Renal pelvis (tissue), 4 donors: ENCODE measurements around the gene PRELID3B. TPM values are rescaled to one million over a fixed set of nuclear protein-coding genes. Genes with fewer than 3 reads are reported as not detected.
"Not testable (repeated sequence)": the region's sequence is repeated elsewhere in the genome, so short reads cannot be mapped to it uniquely, and the experiment has no call there.

Source experiments
- DNase-seq: peaks from one replicate; pipeline ENCODE4 v3.0.0-alpha.2; 2013
- polyA plus RNA-seq, 3 donors: library from polyadenylated mRNA; unstranded; fragments of 120-200 nt; gene quantifications; one replicate each; pipeline ENCODE4 v1.2.1, GENCODE V29; 2013; ENCODE audit not compliant: insufficient read length in 3 of 3

Gene PRELID3B
- polyA plus RNA-seq, 3 donors: 62.2 to 72.7 (median 65.6) TPM

DNA sequence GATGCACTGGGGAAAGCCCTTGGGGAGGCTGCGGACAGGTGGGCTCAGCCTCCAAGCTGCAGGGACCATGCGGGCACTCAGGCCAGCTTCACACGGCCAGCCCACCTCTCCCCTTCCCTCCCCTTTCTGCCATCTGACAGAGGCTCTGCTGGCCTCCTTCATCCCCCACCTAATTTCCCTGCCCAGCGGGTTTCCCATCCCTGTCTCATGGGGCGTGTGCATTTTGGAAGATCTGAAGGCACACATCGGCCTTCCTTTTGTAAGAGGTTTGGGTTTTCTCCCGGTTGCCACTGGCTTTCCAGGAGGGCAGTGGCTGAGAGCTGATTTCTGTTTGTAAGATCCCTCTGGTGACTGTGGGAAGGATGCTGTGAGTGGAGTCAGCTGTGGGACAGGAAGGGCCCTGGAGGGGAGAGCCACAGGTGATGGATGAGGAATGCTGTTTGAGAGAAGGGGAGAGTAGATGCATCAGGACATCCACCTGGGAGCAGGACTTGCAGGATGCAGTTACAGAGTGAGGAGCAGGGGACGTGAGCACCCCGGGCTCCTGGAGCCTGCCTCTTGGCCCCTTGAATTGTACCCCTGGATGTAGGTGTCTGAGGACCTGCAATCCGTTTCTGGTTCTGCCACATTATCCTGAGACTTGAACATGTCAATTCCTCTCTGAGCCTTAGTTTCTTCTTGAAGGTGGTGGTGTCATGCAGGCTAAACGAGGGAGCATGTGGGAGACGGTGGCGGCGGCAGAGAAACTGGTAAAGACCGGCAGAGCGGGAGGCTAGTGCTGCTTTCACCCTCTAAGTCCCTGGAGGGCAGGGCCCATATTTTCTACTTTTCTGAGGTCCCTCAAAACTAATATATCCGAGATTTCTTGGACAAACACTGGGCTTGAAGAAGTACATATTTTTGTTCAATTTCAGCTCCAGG is 29.3 kb downstream of the PRELID3B start:
- DNase-seq: no peak

DNA sequence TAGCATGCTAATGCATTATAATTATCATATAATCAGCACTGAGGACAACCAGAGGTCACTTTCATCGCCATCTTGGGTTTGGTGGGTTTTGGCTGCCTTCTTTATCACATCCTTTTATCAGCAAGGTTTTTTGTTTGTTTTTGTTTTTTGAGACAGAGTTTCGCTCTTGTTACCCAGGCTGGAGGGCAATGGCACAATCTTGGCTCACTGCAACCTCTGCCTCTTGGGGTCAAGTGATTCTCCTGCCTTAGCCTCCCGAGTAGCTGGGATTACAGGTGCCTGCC is 30.8 kb downstream of the PRELID3B start:
- not testable (repeated sequence) for DNase-seq

DNA sequence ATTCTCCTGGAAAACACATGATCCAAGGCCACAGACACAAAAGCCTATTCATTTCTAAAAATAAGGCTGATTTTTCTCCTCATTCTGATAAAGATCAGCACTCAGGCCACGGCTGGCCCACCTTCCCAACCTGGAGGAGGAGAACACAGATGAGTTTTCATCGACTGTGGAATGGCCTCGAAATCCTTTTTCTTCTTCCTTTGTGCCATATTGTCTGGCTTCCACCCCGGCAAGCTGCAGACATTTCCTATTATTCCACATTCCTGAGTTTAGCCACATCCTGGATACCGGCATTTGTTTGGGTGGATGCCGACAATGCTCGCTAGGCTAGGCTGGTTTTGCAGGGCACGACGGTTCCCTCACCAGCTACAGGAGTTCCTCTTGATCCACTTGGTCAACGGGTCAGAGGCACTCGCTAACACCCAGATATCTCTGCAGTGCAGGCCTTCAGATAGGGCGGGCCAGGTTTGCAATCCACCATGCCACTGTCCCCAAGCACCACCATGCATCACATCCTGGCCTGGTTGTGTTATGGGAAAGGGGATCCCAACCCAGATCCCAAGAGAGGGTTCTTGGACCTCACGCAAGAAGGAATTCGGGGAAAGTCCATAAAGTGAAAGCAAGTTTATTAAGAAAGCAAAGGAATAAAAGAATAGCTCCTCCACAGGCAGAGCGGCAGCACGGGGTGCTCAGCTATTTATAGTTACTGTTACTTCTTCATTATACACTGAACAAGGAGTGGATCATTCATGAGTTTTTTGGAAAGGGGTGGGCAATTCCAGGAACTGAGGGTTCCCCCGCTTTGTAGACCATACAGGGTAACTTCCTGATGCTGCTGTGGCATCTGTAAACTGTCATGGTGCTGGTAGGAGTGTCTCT is 31.4 kb downstream of the PRELID3B start:
- no peak for DNase-seq

DNA sequence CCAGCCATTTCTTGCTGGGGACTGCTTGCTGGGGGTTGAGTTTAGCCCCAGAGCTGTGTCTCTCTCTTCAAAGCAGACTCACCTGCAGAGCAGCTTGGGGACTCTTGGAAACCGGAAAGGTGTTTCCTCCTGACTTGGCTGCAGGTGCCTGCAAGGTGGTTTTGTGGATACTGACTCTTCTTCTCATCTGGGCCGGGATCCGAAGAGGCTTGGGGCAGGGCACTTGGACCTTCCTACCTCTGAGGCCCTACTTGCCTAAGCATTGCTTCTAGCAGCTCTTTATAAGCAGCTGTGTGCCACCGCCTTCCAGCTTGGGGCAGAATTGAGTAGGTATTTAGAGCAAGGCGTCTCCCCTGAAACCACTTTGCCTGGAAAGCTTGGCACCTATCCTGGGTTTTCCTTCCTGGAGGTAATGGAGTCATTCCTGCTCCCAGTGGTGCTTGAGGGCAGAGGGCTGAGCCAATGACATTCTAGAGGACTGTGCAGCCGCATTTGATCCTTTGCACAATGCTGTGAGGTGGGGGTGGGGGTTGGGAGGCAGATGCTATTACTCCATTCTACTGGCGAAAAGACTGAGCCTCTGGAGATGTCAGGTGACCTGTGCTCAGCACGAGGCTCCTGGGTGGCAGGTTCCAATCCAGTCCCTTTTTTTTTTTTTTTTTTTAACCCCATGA is 32.1 kb downstream of the PRELID3B start:
- no peak for DNase-seq

DNA sequence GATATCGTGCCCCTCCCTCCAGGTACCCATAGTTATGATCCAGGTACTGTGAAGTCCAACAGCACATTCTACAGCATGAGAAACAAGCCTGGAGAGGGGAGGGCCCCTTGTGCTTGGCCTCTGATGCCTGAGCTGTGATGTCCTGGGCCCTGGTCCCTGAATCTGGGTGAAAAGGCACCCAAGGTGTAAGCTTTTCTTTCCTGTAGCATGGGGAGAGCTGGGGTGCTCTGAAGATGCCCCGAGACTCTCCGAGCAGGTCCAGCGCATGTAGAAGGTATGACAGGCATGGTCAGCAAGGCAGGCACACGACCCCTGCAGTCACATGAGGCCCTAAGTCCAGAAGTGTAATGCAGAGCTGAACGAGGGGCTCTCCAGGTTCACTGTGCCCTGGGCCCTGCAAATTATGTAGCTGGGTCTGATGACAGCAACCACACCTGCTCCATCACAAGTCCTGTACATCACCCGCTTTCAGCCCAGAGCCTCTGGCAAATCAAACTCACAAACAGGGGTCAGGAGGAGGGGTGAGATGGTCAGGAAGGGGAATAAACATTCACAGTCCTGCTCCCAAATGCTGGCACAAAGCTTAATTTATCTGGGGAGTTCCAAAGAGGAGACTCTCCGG is 33.8 kb downstream of the PRELID3B start:
- no peak for DNase-seq

DNA sequence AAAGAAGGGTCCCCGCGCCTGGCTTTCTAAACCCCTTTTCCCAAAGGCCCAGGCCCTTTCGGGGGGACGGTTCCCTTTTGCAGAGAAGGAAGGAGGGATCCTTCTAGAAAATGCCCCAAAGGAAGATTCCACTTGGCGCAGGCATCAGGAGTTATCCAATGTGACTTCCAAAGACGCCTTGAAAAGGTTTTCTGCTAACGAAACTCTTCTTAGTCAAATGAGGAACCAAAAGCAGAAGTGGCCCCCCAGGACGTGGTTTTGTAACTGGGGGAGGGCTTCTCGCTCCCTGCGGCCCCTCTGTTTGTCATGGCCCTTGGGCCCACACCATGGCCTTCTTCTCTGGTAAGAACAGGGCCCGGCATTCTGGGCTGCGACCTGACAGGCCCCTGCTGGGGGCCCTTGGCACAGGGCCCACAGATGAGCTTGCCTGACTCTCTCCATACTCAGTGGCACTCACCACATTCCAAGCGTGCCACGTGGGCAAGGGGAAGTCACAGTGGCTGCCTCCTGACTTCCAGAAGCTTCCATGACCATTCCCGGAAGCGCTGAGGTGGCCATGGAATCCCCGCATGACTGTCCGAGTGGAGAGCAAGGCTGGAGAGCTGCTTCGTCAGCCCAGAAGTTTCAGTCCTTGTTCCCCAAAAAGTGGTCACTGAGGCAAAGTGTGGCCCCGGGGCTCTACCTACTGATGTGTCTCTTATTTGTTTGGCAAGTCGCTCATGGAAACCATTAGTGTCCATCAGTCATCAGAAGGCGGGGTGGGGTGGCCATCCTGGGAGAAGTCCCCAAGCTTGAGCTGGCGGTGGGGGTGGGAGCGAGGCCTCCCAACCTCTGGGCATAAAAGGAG is 34.7 kb downstream of the PRELID3B start:
- no peak for DNase-seq

DNA sequence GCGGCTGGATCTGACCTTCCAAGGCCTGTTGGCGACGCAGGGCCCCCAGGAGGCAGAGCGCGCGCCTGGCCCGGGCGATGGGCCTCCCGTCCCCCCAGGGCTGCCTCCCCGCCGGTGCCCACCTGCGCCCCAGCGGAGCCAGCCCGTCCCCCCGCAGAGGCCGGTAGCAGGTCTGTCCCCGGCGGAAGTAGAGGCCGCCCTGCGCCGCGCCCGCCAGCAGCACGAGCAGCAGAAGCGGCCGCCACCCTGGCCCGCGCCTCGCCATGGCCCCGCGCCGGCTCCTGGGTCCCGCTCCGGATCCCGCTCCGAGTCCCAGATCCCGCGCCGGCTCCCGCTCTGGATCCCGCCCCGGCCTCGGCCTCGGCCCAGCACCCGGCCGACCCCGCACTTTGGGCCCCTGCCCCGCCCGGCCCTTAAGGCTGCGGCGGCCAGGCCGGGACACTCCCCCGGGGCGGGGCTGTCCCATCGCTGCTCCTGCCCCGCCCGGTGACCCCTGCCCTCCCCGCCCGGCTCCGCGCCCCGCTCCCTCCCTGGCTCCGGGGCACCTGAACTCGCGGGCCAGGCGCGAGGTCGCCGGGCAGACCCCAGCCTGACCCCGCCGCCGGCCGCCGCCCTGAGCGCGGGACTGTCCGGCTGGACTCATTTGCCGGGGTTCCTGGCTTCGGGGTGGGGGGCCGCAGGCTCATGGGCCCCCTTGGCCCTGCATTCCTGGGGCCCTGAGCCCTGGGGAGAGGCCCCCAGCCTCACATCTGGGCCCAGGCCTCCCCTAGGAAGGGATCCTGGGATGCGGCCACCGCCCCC is 35.5 kb downstream of the PRELID3B start, which contains the start of gene CTSZ:
TSS of gene CTSZ (minus strand) at position 391 of the 801 bp plus-strand sequence. CDS start at position 265, 126 bp downstream.
- peak; percentile 44 for DNase-seq

DNA sequence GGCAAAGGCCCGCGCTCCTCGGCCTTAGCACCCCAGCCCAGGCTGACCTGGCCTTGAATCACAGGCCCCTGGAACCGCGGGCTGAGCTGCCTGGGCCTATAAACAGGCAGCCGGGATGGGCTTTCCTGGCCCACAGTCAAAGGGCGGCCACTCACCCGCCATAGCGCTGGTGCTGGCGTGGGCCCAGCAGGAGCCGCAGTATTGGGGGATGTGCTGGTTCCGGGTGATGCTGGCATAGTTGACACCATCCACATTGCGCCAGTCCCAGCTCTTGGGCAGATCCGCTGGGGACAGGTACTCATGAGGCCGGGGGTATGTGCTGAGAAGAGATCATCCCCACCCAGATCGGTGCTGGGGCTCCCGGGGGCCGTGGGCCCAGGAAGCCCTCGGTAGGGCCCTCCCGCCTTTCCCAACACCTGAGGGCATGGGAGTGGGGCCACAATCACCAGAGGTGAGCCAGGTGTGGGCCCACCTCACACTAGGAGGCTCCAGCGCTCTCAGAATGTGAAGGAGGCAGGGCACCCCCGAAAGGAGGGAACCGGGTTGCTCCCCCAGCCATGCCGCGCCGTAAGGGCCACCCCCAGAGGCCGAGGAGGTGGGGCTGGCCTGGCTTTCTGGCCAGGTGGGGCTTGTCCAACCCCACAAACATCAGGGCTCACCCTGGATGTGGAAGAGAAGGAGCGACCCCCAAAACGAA is 36.3 kb downstream of the PRELID3B start:
- no peak for DNase-seq

DNA sequence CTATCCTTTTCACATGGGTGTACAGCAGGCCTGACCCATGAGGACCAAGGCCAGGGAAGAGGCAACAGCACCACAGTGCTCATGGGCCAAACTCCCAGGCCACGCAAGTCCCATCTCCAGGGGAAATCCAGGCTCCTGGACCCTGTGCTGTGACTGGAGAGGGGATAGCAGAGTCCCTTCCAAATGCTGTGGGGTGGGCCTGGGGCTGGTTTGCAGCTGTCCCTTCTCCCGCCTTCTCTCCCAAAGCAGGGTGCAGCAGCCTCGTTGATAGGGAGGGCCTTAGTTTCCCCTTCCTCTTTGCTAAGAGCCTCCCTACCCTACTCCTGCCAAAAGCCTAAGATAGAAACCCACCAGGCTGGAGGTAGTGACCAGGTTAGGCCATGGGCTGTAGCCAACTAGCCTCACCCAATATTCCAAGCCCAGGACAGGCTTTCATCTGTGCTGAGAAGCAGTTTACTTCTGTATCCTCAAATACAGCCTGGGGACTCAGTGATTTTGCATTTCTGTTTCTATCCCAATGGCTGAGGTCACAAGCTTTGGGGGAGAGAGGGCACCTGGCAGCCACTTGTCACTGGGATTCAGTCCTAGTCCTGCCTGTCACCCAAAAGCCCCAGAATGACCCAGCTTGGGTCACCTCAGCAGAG is 36.9 kb downstream of the PRELID3B start:
- DNase-seq: no peak

DNA sequence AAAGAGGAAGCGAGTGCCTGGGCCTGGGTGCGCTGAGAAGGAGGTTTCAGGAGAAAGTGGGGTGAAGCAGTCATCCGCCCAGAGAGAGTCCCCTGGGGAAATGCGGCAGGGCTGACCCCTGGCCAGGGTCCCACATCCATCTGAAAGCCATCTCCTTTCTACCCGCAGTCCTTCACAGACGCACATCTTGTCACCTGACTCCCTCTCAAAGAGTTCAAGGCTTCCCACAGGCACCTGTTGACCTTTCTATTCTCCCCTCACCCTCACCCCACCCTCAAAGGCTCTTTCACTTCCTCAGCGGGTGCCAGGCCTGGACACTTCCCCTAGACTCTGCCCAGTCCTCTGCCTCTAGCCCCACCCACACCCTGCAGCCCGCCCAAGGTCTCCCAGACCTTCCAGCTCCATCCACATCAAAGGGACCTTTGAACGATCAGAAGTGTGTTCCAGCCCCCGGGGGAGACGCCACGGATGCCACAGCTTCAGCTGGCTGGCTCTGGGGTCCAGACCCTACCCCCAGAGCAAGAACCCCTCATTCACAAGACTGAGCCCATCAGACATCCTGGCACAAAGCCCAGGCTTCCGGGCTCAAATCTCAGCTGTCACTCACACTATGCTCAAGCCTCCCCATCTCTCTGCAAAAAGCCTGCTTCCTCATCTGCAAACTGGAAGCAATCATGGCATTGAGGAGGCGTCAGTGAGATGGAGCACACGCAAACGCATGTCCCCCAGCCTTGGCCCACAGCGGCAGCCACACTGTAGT is 37.6 kb downstream of the PRELID3B start:
- no peak for DNase-seq

DNA sequence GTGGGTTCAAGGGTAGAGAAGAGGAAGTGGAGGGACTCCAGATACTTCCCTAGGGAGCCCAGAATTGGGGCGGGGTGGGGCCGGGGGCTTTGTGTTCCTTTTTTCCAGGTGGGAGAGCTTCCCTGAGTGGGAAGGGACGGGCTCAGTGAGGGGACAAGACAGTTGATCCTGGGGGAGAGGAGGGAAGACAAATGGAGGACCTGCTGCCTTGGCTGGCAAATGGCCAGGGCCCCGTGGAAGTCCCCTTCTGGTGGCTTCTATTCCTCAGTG is 38.2 kb downstream of the PRELID3B start:
- DNase-seq: no peak

DNA sequence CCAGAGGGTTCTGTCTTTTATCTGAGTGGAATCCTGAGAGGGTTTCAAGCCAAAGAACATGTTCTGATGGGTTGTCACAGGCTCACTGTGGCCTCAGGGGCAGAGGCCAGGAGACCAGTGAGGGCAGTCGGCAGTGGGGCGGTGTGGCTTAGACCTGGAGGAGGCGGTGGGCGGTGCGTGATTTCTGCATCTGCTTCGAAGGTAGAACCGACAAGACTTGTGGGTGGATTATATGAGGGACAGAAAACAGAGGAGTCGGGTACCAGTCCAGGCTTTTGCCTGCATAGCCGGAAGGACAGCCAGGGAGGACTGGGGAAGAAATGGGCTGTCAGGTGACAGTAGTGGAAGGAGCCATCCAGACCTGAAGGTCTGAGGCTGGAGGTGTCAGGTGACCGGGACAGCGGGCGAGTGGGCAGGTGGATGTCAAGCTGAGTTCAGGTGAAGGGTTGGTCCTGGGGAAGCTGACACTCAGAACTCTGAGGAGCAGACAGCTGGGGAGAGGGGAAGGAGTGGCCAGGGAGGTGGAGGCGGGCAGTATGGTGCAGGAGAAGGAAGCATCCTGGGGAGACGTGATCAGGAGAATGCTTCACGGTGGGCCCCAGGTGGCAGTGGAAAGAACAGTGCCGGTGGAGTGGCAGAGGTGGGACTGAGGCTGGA is 38.6 kb downstream of the PRELID3B start:
- no peak for DNase-seq

DNA sequence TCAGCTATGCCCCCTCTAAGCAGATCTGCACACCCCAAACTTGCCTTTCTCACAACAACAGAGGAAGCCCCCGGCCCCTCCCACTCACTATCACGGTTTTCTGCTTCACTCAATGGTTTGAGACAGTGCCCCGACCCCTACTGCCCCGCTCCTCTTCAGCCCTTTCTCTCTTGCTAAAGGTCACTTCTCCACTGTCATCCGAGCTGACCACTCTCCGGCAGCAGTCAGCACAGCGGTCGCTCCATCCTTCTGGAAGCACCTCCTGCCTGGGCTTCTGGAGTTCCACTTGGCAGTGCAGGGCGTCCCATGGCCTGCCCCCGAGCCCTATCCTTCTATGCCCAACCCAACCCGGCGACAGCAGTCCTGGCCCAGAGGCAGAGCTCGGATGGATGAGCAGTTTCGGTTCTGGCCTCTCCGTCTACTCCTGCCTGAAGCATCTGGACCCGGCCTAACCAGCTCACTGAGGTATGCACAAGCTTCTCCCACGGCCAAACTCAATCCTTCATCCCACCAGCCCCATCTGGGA is 39.6 kb downstream of the PRELID3B start:
- DNase-seq: no peak

DNA sequence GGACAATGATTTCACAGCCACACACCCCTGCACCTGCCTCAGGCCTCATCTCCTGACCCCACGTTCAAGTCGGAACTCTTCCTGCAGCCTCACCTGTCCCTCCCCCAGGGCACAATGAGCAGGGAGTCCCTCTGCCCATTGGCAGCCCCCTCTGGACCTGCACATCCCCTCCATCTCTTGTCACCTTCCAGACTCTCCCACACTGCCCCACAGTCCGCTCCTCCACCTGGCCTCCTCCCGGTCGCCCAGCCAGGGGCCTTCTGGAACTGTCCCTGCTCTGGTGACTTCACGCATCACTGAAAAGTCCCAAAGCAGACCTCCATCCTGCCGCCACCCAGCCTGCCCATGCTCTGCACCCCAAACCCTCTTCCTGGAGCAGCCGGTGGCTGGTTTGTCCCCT is 40.2 kb downstream of the PRELID3B start:
- no peak for DNase-seq

DNA sequence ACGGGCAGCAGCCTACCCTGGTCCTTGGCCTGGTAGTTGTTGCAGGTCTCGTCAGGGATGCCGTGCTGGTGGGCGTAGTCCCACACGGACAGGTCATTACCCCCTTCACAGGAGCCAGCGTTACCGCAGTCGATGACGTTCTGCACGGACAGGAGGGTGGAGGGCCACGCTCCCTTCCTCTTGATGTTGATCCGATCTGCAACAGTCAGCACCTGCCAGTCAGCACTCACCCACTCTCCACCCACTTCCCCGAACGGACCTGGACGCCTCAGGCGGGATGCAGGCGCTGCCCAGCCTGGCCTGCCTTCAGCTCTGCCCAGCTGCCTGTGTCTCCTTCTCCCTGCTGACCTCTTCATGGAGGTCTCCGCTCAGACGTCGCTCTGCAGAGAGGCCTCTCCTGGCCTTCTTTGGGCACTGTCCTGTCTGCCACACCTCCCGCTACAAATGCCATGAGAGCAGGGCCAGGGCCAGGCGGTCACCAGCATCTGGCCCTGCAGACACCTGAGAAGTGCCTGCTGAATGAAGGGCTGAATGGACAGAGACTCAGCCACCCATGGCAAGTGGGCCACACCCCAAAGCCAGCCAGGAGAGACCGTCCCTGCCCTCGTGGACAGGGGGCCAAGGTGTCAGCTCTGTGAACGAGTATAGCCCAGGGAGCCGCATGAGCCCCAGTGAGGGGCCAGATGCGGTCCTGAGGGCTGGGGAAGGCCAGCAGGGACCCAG is 41.0 kb downstream of the PRELID3B start:
- no peak for DNase-seq

DNA sequence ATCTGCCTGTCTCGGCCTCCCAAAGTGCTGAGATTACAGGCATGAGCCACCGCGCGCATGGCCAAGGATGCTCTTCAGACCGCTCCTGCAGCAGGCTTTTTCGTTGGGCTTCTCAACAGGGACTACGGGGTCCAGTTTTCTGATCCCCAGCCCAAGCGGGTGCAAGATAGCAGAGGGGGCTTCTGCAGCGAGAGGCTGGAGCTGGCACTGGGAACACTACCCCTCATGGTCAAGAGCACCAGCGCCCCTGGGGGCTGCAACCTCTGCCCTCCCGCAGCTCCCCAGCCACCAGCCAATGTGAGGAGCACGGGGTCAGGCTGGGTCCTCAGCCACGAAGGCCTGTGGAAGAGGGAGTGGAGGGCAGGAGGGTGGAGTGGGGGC is 41.5 kb downstream of the PRELID3B start:
- DNase-seq: no peak

DNA sequence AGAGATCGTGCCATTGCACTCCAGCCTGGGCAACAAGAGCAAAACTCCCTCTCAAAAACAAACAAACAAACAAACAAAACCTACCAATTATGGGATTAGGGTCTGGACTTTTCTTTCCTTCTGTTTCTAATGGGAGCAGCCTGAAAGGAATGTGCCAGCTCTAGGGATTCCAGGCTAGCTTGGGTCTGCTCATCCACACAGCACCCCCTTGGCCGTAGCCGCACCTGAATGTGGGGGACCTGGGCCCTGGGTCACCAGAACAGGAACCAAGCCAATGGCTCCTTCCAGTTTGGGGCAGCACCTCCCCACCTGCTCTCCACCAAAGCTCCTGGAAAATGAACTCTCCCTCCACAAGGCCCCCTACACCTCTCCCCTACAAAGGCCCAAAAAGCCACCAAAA is 42.3 kb downstream of the PRELID3B start:
- no peak for DNase-seq
